ENCODE data around the gene AP3S1.
"Not testable (repeated sequence)": the region's sequence is repeated elsewhere in the genome, so short reads cannot be mapped to it uniquely, and the experiment has no call there.

Gene AP3S1

DNA sequence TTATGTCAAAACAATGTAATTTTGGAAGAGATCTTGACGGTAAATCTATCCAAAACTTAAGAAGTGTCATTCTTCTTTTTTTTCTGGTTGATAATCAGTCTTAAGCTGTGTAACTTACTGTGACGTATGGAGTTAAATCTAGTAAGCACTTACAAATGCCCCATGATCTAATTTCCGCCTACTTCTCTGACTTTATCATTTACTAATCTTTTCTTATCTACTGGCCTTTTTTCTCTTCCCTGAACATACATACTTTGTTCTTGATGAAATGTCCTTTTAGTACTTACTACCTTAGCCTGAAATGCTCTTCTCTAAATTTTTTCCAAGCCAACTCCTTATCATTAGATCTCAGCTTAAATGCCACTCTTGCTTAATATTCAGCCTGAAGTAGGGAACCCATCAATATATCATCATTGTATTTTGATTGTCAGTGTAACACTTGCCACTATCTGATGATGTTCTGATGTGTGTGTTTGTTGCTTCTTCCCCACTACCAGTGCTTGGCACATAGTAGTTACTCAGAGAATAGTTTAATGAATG is 27.6 kb downstream of the AP3S1 start:
- DNase-seq (ENCODE audit: low read depth in 1 of 2, low spot score in 1 of 2), result no peak

DNA sequence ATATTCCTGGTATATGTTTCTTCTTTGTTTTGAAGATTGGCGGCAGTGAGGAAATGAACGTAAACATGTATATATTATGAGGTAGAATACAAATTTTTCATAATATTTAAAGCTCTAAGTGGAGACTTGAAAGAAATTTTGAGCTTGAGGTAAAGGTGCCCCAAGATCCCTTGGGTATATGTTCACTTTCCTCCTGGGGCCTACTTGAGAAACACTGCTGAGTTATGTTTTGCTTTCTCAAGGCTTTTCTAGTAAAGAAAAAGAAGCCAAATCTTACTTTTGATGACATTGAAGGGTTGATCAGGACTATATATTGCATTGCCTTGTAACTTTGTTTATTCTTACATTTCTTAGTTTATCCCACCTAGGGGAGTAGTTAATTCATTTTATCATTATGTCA is 30.7 kb downstream of the AP3S1 start:
- DNase-seq (ENCODE audit: low read depth in 1 of 2, low spot score in 1 of 2), result no peak

DNA sequence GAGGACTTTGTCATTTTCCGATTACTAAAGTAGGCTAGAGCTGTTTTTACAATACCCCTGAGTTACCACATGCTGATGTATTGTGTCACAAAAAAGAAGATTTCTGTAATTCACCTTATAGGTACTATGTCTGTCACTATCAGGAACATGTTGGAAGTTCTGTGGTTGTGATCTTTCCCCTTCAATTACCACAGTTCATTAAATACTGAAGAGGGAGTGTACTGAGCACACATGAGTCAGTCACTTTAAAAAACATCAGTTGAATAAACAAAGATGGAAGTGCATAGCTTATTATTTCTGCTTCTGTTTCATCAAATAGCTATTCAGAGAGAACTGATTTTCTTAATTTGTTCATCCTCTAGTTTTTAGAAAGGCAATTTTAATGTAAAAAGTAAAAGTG is 31.7 kb downstream of the AP3S1 start:
- no peak for DNase-seq (ENCODE audit: low read depth in 1 of 2, low spot score in 1 of 2)

DNA sequence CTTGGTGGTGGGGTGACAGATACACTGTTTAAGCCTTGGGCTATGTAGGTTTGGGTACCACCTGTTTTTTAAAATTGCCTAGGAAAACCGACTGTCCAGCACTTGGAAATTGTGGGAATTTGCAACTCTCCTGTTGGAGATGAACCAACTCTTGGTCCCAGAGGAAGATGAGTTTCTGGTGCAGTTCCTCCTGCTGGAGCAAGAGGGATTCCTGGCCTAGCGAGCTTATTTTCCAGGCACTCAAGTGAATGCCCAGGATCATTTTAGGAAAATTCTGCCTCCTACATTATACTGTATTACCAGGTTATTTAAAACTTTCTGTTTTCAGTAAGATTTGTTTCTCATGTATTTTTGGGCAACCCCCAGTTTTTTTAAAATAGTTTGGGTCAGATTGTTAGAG is 33.7 kb downstream of the AP3S1 start:
- no peak for DNase-seq (ENCODE audit: low read depth in 1 of 2, low spot score in 1 of 2)

DNA sequence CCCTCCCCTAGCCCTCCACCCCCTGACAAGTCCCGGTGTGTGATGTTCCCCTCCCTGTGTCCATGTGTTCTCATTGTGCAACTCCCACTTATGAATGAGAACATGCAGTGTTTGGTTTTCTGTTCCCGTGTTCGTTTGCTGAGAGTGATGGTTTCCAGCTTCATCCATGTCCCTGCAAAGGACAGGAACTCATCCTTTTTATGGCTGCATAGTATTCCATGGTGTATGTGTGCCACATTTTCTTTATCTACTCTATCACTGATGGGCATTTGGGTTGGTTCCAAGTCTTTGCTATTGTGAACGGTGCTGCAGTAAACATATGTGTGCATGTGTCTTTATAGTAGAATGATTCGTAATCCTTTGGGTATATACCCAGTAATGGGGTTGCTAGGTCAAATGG is 35.6 kb downstream of the AP3S1 start:
- DNase-seq (ENCODE audit: low read depth in 1 of 2, low spot score in 1 of 2), result not testable (repeated sequence)

DNA sequence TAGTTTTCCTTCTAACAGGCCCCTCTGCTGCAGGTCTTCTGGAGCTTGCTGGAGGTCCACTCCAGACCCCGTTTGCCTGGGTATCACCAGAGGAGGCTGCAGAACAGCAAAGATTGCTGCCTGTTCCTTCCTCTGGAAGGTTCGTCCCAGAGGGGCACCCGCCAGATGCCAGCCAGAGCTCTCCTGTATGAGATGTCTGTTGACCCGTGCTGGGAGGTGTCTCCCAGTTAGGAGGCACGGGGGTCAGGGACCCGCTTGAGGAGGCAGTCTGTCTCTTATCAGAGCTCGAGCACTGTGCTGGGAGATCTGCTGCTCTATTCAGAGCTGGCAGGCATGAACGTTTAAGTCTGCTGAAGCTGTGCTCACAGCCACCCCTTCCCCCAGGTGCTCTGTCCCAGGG is 40.7 kb downstream of the AP3S1 start:
- DNase-seq (ENCODE audit: low read depth in 1 of 2, low spot score in 1 of 2), result not testable (repeated sequence)

DNA sequence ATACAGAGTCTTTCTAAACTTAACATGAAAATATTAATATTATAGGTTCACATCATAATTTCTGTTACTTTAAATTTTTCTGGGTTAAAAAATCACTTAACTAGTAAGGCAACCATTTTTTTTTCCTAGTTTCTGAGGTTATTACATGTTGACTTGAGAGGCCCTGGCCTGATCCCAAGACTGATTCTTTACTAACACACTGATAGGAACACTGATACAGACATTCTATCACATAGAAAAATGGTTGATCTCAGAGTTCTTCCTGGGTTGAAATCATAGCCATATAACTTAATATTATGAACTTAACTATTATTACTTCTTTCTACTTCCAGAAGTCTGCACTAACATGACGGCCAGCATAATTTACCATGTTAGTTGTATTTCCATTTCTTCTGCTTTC is 43.0 kb downstream of the AP3S1 start:
- no peak for DNase-seq (ENCODE audit: low read depth in 1 of 2, low spot score in 1 of 2)

DNA sequence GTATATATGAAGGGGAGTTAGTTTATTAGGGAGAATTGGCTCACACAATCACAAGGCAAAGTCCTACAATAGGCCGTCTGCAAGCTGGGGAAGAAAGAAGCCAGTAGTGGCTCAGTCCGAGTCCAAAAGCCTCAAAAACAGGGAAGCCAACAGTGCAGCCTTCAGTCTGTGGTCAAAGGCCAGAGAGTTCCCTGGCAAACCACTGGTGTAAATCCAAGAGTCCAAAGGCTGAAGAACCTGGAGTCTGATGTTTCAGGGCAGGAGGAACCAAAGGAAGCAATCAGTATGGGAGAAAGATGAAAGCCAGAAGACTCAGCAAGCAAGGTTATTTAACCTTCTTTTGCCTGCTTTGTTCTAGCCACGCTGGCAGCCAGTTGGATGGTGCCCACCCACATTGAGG is 43.5 kb downstream of the AP3S1 start:
- DNase-seq (ENCODE audit: low read depth in 1 of 2, low spot score in 1 of 2), result not testable (repeated sequence)

DNA sequence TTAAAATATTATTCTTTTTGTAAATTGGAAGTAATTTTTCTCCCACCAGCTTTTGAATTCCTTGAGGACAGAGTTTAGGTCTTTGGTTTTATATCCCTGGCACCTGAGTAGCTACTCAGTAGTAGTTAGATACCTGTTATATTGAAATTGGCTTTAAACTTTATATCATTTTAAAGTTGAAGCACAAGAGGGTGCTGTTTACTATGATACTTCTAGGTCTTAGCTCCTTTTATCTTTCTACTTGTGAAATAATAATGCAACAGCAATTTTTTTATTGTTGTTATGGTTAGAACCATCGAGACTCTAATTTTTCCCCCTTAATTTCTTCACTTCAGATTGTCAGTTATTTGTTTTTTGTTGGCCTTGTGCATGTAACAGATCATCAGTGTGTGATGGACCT is 46.3 kb downstream of the AP3S1 start:
- no peak for DNase-seq (ENCODE audit: low read depth in 1 of 2, low spot score in 1 of 2)

DNA sequence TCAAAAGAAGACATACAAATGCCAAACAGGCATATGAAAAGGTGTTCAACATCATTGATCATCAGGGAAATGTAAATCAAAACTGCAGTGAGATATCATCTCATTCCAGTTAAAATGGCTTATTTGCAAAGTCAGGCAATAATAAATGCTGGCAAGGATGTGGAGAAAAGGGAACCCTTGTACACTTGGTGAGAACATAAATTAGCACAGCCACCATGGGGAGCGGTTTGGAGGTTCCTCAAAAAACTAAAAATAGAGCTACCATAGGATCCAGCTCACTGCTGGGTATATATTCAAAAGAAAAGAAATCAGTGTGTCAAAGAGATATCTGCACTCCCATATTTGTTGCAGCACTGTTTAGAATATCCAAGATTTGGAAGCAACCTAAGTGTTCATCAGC is 50.3 kb downstream of the AP3S1 start:
- DNase-seq (ENCODE audit: low read depth in 1 of 2, low spot score in 1 of 2), result no peak

DNA sequence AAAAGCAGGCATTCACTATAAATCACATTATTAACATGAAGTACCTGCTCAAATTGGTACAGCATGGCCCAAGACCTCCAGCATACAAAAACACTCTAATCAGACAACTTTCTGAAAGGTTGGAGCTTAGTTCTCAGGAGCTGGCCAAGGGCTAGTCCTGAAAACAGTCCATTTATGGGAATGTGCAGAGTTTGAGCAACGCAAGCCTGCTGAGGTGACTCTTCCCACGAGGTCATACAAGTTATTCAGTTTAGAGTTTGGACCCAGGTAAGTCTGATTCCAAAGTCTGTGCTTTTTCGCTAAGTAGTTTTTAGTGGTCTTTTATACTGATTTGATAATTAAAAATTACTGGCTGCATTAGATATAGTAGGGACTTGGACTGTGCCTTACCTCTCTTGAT is 52.6 kb downstream of the AP3S1 start:
- DNase-seq (ENCODE audit: low read depth in 1 of 2, low spot score in 1 of 2), result no peak

DNA sequence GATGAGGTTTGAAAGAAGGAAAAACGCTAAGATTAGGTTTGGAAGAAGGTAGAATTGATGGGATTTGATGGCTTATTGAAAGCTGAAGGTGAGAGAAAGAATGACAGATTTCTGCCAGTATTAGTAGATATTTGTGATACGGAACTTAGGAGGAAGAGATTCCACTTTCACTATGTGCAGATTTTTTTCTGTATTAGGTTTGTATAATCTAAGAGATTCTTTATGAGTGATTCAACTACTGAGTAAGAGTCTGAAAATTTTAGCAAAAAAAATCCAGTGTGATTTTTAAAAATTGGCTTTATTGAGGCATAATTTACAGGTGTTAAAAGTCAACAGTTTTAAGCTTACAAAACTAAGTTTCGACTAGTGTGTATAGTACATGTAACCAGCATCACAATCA is 54.1 kb downstream of the AP3S1 start:
- DNase-seq (ENCODE audit: low read depth in 1 of 2, low spot score in 1 of 2), result no peak

DNA sequence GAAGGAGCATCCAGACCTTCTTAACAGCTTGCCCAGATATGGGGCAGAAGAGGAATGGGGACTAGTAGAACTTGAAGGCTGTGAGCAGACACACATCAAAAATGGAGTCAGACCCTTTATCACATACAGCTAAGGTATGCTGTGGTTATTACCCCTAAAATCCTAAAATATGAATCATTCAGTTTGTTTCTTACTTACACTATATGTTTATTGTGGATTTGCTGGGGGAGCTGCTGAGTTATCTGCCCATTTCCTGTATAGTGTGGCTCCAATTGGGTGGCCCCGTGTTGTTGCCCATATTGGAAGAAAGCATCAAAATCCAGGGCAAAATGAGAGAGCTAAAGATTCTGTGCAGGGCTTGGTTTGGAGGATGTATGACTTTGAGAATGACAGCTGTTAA is 56.9 kb downstream of the AP3S1 start:
- no peak for DNase-seq (ENCODE audit: low read depth in 1 of 2, low spot score in 1 of 2)

DNA sequence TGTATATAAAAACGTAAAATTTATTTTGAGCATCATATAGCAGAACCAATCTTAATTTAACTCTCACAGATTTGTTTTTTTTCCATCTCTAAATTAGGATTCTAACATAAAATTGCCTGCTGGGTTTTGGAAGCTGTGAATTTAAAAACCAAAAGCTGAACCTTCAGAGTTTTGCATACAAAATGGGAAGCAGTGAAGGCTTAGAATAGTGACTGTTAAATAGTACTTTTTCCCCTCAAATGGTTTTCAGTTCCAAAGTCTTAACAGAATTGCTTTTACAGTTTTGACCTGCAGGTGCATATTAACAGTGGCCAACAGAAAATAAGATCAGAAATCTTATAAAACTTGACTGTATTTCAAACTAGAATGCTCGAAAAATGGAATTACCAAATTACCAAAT is 65.4 kb downstream of the AP3S1 start:
- no peak for DNase-seq (ENCODE audit: low read depth in 1 of 2, low spot score in 1 of 2)

DNA sequence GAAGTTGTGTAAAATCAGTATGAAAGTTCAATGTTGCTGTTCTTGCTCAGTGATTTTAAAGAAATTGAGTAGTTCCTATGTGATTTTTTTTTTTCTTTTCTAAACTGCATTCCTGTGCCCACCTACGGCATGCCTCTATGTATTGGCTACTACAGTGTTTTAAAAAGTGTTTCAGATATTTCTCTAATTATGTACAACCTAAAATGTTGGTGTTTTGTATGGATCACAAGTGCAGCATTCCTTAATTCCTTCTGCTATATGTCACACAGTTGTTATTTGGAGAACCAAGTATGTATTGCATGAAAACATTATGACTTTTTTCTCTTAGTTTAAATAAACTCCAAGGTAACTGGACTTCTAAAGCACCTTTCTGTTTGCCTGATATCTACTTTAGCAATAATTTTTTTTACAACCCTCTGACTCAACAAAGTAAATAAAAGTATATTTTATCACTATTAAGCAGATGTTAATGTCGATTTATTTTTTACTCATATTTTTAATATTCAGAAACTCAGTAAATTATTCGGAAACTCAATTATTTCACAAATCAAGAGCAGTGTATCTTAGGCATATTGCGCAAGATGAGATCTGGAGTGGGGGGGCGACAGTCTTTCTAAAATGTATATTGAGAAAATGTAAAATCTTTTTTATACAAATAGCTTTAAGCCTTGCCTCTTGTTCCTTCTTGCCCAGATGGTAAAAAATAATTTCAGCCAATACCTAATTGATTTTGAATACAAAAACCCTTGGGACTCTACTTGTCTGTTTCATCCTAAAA is 72.1 kb downstream of the AP3S1 start:
- not testable (repeated sequence) for DNase-seq (ENCODE audit: low read depth in 1 of 2, low spot score in 1 of 2)

DNA sequence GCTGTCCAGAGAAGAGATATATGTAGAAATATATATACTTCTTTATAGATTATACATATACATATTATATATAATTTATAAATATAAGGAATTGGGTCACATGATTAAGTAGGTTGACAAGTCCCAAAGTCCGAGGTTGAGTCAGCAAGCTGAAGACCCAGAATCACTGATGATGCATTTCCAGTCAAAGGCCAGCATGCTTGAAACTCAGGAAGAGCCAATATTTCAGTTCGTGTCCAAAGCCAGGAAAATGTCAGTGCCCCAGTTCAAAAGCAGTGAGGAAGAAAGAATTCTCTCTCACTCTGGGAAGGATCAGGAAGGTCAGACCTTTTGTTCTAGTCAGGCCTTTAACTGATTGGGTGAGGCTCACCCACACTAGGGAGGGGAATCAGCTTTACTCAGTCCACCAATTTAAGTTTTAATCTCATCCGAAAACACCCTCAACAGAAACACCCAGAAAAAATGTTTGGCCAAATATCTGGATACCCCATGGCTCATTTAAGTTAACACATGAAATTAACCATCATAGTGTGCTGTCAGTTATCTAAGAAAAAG is 78.5 kb downstream of the AP3S1 start:
- no peak for DNase-seq (ENCODE audit: low read depth in 1 of 2, low spot score in 1 of 2)

DNA sequence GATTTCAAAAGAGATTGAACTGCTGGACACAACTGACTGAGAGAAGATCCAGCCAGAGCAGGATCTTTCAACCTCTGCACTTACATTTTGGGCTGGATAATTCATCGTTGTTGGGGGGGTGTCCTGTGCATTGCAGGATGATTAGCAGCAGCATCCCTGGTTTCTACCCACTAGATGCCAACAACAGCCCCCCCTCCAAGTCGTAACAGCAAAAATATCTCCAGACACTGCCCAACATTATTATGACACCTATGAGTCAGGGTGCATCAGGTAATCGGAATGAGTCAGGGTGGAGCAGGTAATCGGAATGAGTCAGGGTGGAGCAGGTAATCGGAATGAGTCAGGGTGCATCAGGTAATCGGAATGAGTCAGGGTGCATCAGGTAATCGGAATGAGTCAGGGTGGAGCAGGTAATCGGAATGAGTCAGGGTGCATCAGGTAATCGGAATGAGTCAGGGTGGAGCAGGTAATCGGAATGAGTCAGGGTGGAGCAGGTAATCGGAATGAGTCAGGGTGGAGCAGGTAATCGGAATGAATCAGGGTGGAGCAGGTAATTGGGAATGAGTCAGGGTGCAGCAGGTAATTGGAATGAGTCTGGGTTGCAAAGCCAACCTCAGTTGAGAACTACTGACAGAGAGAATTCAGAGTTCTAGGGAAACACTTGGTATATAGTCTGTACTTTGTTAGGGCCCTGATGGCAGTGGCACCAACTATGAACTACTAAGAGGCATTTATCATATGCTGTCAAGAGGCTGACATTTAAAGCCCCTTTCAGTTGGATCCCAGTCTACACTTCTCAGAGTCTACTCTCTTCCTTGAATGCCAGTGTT is 87.1 kb downstream of the AP3S1 start:
- DNase-seq (ENCODE audit: low read depth in 1 of 2, low spot score in 1 of 2), result not testable (repeated sequence)

DNA sequence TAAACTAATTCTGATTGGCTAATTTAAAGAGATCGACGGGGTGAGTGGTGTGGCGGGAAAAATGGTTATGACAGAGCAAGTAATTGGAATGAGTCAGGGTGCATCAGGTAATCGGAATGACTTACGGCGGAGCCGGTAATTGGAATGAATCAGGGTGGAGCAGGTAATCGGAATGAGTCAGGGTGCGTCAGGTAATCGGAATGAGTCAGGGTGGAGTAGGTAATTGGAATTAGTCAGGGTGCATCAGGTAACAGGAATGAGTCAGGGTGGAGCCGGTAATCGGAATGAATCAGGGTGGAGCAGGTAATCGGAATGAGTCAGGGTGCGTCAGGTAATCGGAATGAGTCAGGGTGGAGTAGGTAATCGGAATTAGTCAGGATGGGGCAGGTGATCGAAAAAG is 88.4 kb downstream of the AP3S1 start:
- DNase-seq (ENCODE audit: low read depth in 1 of 2, low spot score in 1 of 2), result not testable (repeated sequence)

DNA sequence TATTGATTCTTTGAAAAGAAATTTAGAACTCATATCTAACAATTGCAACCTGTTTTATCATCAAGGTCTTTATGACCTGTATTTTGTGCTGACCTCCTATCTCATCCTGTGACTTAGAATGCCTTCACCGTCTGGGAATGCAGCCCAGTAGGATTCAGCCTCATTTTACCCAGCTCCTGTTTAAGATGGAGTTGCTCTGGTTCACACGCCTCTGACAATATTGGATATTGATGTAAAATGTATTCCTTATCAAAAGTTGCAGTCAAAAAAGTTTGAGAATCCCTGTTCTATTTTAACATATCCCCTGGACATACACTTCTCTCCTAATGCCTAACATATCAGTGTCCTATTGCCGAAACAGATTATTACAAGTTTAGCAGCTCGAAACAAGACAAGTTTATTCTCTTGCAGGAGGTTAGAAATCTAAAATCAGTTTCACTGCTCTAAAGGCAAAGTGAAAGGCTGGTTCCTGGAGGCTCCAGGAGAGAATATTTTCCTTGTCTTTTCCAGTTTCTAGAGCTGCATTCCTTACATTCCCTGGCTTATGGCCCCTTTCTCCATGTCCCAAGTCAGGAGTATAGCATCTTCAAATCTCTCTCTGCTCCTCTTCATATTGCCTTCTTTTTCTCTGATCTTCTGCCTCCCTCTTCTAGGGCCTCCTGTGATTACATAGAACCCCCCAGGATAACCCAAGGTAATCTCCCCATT is 89.0 kb downstream of the AP3S1 start:
- no peak for DNase-seq (ENCODE audit: low read depth in 1 of 2, low spot score in 1 of 2)

DNA sequence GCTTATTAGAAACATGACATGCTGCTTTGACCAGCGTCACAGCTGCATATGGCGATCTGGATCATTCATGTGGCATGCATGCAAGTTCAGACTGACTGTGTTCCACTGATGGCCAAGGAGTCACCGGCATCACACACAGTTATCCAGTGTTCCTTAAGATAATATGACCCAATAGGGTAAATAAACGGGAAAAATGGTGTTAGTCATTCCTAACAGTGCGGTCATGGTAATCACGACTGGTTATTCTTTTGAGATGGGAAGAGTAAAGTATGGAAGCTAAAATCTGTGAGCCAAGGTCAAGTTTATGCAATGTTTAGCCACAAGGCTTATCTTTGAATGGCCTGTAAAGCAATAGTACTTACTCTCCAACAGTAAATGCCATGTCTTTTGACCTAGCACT is 91.3 kb downstream of the AP3S1 start:
- DNase-seq (ENCODE audit: low read depth in 1 of 2, low spot score in 1 of 2), result no peak

DNA sequence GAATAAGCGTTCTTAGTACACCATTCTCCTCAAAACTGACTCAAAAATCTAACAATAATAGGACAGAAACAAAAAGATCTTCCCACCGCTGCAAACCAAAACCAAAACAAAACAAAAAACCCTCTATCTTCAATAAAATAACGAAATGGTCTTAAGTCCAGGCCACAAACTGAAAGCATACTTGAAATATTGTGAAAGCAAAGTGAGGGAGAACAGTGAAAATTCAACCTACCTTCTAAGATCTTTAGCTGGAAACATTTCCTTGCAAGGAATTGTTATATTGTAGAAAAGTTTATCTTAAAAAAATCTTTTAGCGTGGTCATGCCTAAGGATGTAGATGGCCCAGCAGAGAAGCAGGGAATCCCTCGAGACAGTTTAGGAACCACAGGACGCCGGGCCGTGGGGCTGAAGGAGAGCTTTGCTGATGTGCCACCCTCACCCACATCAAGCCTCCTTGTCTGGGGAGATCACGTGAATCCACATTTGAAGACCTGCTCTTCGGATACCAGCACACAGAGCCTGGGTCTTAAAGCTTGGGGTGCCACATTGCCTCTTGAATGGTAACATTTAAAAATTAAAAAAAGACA is 92.7 kb downstream of the AP3S1 start:
- no peak for DNase-seq (ENCODE audit: low read depth in 1 of 2, low spot score in 1 of 2)
